HepG2 (cell line): ENCODE results near the gene KIF2C.

Source experiments
- EZH2 ChIP-seq: conservative IDR thresholded peaks from 2 replicates; pipeline ENCODE4 v1.6.1; 2012; ENCODE audit warnings: mild to moderate bottlenecking, low read depth, low read length, moderate library complexity
- MYC ChIP-seq: sonication (generic); formaldehyde crosslinking; IDR thresholded peaks from 2 replicates; pipeline ENCODE4 v1.9.0; 2021; ENCODE audit warnings: missing genetic modification reagents, borderline replicate concordance
- PAF1 ChIP-seq: IDR thresholded peaks from 2 replicates; pipeline ENCODE4 v1.6.1; 2016; ENCODE audit warnings: missing genetic modification reagents, missing compliant biosample characterization
- PHF5A ChIP-seq: IDR thresholded peaks from one replicate; pipeline ENCODE4 v1.6.1; 2018; ENCODE audit warnings: low read depth, missing genetic modification reagents; ENCODE audit not compliant: unreplicated experiment
- POLR2AphosphoS5 ChIP-seq: IDR thresholded peaks from 2 replicates; pipeline ENCODE4 v1.6.1; 2012; ENCODE audit warnings: low read depth, low read length
- TP53 ChIP-seq: sonication (generic); formaldehyde crosslinking; conservative IDR thresholded peaks from 2 replicates; pipeline ENCODE4 v1.4.0; 2020; ENCODE audit warnings: missing genetic modification reagents
- YY1 ChIP-seq: IDR thresholded peaks from 2 replicates; pipeline ENCODE4 v1.6.1; 2011; ENCODE audit warnings: low read length, low read depth, moderate library complexity, mild to moderate bottlenecking; ENCODE audit not compliant: insufficient read depth, insufficient replicate concordance
- ZBTB1 ChIP-seq: sonication (generic); formaldehyde crosslinking; IDR thresholded peaks from 2 replicates; pipeline ENCODE4 v1.4.0; 2020; ENCODE audit warnings: missing genetic modification reagents, borderline replicate concordance
- ZNF17 ChIP-seq: sonication (generic); formaldehyde crosslinking; IDR thresholded peaks from 2 replicates; pipeline ENCODE4 v1.5.0; 2020; ENCODE audit warnings: mild to moderate bottlenecking, missing genetic modification reagents
- TF ChIP-seq, protein P1 (sequence below): sonication (generic); formaldehyde crosslinking; IDR thresholded peaks from 2 replicates; pipeline ENCODE4 v1.5.0; 2020; ENCODE audit warnings: mild to moderate bottlenecking, missing genetic modification reagents, moderate library complexity

DNA sequence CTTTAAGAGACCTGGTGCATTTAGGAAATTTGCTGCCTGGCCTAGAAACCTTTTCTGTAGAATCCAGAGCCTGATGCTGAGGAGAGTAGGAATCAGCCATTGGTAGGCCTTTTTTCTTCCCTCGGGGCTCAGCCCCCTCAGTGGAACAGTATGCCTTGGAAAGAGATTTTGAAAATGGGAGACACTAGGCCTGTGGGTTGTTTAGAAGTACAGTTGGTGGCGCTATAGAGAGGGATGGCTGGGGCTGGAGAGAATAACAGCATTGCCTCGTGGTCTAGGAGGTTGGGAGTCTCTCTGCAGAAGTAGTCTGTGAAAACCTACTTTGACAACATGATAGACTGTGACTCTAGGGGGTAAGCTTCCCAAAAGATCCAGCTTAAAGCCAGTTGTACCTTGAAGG is 8.2 kb downstream of the KIF2C start:
- TF ChIP-seq POLR2AphosphoS5 = no peak
- TF ChIP-seq PHF5A (CRISPR knock-in tag) = no peak
- TF ChIP-seq YY1 = no peak
- TF ChIP-seq ZNF17 = no peak
- TF ChIP-seq ZBTB1 = no peak
- no peak for TF ChIP-seq TP53
- TF ChIP-seq EZH2 = no peak
- no peak for TF ChIP-seq MYC (CRISPR knock-in tag)
- no peak for TF ChIP-seq PAF1 (CRISPR knock-in tag)
- TF ChIP-seq, protein P1, sequence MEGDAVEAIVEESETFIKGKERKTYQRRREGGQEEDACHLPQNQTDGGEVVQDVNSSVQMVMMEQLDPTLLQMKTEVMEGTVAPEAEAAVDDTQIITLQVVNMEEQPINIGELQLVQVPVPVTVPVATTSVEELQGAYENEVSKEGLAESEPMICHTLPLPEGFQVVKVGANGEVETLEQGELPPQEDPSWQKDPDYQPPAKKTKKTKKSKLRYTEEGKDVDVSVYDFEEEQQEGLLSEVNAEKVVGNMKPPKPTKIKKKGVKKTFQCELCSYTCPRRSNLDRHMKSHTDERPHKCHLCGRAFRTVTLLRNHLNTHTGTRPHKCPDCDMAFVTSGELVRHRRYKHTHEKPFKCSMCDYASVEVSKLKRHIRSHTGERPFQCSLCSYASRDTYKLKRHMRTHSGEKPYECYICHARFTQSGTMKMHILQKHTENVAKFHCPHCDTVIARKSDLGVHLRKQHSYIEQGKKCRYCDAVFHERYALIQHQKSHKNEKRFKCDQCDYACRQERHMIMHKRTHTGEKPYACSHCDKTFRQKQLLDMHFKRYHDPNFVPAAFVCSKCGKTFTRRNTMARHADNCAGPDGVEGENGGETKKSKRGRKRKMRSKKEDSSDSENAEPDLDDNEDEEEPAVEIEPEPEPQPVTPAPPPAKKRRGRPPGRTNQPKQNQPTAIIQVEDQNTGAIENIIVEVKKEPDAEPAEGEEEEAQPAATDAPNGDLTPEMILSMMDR (CRISPR knock-in tag) = no peak
